BLaER1 treated with 17β-estradiol and CSF1 and Interleukin-3, amounts not matched to agents 10 nM and 100 nM (cell line): ENCODE data around the gene ARFIP1.
"Not testable (repeated sequence)": the region's sequence is repeated elsewhere in the genome, so short reads cannot be mapped to it uniquely, and the experiment has no call there.

Experiments used
- H3K27ac ChIP-seq, 11 experiments: shearing (Covaris generic); formaldehyde crosslinking; 2 replicates each; pipeline ENCODE4 v1.8.1; 2022
- H3K27me3 ChIP-seq, 11 experiments: shearing (Covaris generic); formaldehyde crosslinking; 2 replicates each; pipeline ENCODE4 v1.8.1; 2022
- H3K36me3 ChIP-seq, 11 experiments: shearing (Covaris generic); formaldehyde crosslinking; 2 replicates each; pipeline ENCODE4 v1.8.1; 2022
- H3K4me1 ChIP-seq, 10 experiments: shearing (Covaris generic); formaldehyde crosslinking; 2 replicates each; pipeline ENCODE4 v1.8.1; 2022
- H3K4me2 ChIP-seq, 11 experiments: shearing (Covaris generic); formaldehyde crosslinking; 2 replicates each; pipeline ENCODE4 v1.8.1; 2022
- H3K4me3 ChIP-seq, 10 experiments: shearing (Covaris generic); formaldehyde crosslinking; 2 replicates each; pipeline ENCODE4 v1.8.1; 2022
- H3K9ac ChIP-seq, 11 experiments: shearing (Covaris generic); formaldehyde crosslinking; 2 replicates each; pipeline ENCODE4 v1.8.1; 2022
- H3K9me3 ChIP-seq, 11 experiments: shearing (Covaris generic); formaldehyde crosslinking; replicated peaks in 1 of 11; 2 replicates each; pipeline ENCODE4 v1.8.1; 2022
- H4K20me1 ChIP-seq, 11 experiments: shearing (Covaris generic); formaldehyde crosslinking; 2 replicates each; pipeline ENCODE4 v1.8.1; 2022
- Cebpa-rat ChIP-seq, 11 experiments: shearing (Covaris generic); IDR thresholded peaks; 2 replicates each; pipeline ENCODE4 v1.8.1; 2022

Gene ARFIP1

GRCh38 chr4:152748619-152749018, 31.1 kb upstream of the ARFIP1 start:
- Histone ChIP-seq H3K4me2 (no peak overlapping the region), H3K4me3 (no peak overlapping the region), H3K9me3 (peaks cover 15 to 26% (median 21%) of the 10 kb centered on the region in 11 experiments), H3K27ac (no peak overlapping the region), H3K27me3 (no peaks in the 10 kb centered on the region), H3K9ac (no peak overlapping the region), H3K36me3 (no peaks in the 10 kb centered on the region), H4K20me1 (no peaks in the 10 kb centered on the region), H3K4me1 (no peaks in the 10 kb centered on the region)
- no peak for TF ChIP-seq Cebpa-rat (IDR thresholded peaks at IDR 0.05)

DNA sequence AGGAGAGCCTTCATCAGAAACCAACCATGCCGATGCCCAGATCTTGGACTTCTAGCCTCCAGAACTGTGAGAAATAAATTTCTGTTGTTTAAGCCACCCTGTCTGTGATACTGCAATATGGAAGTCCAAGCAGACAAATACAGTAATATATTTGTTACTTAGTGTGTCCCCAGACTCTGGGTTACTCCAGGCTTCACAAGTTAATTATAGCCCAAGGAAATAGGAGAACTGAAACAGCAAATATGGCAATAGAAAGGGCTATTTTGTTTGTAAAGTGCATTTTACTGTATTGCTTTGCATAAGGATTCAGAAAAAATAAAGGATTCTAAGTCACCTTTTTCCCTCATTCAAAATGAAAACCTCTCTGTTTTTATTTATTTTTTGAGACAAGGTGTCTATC, 16.0 kb upstream of the ARFIP1 start:
- peaks cover 0 to 13% (median 3%) of the 10 kb centered on the region in 10 experiments; a peak in 8 of 20 replicates for H3K4me1 ChIP-seq
- no peak overlapping the region for H3K4me3 ChIP-seq
- no peak for TF ChIP-seq Cebpa-rat (IDR thresholded peaks at IDR 0.05)
- no peaks in the 10 kb centered on the region for H4K20me1 ChIP-seq
- no peak overlapping the region for H3K9ac ChIP-seq
- H3K9me3 ChIP-seq = peaks cover 0 to 18% (median 10%) of the 10 kb centered on the region in 11 experiments; a peak in 14 of 22 replicates
- H3K36me3 ChIP-seq = no peaks in the 10 kb centered on the region
- H3K27ac ChIP-seq = no peak overlapping the region
- H3K27me3 ChIP-seq = no peaks in the 10 kb centered on the region
- H3K4me2 ChIP-seq = peak overlapping the region in 3 of 11 experiments; percentile 47 to 65 (median 60); a peak in 7 of 22 replicates

DNA sequence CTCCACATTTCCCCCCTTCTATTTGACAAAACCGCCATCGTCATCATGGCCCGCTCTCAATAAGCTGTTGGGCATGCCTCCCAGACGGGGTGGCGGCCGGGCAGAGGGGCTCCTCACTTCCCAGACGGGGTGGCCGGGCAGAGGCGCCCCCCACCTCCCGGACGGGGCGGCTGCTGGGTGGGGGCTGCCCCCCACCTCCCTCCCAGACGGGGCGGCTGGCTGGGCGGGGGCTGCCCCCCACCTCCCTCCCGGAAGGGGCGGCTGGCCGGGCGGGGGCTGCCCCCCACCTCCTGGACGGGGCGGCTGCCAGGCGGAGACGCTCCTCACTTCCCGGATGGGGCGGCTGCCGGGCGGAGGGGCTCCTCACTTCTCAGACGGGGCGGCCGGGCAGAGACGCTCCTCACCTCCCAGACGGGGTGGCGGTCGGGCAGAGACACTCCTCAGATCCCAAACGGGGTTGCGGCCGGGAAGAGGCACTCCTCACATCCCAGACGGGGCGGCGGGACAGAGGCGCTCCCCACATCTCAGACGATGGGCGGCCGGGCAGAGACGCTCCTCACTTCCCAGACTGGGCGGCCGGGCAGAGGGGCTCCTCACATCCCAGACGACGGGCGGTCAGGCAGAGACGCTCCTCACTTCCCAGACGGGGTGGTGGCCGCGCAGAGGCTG, 14.6 kb upstream of the ARFIP1 start:
- not testable (repeated sequence) for H3K27me3 ChIP-seq, H3K4me3 ChIP-seq, H3K27ac ChIP-seq, H3K4me2 ChIP-seq, H3K9ac ChIP-seq, H4K20me1 ChIP-seq, H3K36me3 ChIP-seq
- Histone ChIP-seq H3K9me3 (peaks cover 0 to 18% (median 10%) of the 10 kb centered on the region in 11 experiments; a peak in 14 of 22 replicates), H3K4me1 (peaks cover 0 to 13% (median 3%) of the 10 kb centered on the region in 10 experiments; a peak in 8 of 20 replicates)

- no peak for TF ChIP-seq Cebpa-rat (IDR thresholded peaks at IDR 0.05)
- H3K4me1 ChIP-seq = peaks cover 0 to 9% (median 4%) of the 10 kb centered on the region in 10 experiments; a peak in 7 of 20 replicates
- H3K9me3 ChIP-seq = no peaks in the 10 kb centered on the region
- no peaks in the 10 kb centered on the region for H3K36me3 ChIP-seq
- no peaks in the 10 kb centered on the region for H3K27me3 ChIP-seq
- no peaks in the 10 kb centered on the region for H4K20me1 ChIP-seq
- no peak overlapping the region for H3K4me3 ChIP-seq
- no peak overlapping the region for H3K9ac ChIP-seq
- H3K4me2 ChIP-seq = peak overlapping the region in 3 of 11 experiments; percentile 4 to 29 (median 18); a peak in 3 of 22 replicates
- H3K27ac ChIP-seq = no peak overlapping the region
These were observed 7.8 kb upstream of the ARFIP1 start for GRCh38 chr4:152771741-152772533.

GRCh38 chr4:152773339-152773738, 6.4 kb upstream of the ARFIP1 start:
- H3K4me2 ChIP-seq = no peak overlapping the region
- no peak overlapping the region for H3K4me3 ChIP-seq
- H3K9me3 ChIP-seq = no peaks in the 10 kb centered on the region
- H3K36me3 ChIP-seq = no peaks in the 10 kb centered on the region
- no peak overlapping the region for H3K9ac ChIP-seq
- no peak overlapping the region for H3K27ac ChIP-seq
- peaks cover 8 to 17% (median 13%) of the 10 kb centered on the region in 10 experiments for H3K4me1 ChIP-seq
- no peak for TF ChIP-seq Cebpa-rat (IDR thresholded peaks at IDR 0.05)
- no peaks in the 10 kb centered on the region for H4K20me1 ChIP-seq
- H3K27me3 ChIP-seq = no peaks in the 10 kb centered on the region

DNA sequence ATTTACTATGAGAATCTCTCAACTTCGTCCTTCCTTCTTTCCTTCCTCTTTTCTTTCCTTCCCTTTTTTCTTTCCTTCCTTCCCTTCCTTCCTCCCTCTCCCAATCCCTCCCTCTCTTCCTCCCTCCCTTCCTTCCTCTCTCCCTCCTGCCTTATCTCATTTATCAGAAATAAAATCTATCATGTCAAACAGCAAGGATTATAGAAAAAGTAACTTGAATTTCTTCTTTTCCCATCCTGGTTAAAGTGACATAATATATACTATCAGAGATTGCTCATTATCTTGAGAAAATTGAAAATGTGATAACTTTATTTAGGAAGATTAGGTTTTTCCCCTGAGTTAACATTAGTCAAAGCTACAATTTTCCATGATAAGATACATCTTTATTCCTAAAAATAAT, 5.8 kb upstream of the ARFIP1 start:
- TF ChIP-seq Cebpa-rat (IDR thresholded peaks at IDR 0.05) = no peak
- H3K4me2 ChIP-seq = no peak overlapping the region
- H3K9ac ChIP-seq = no peak overlapping the region
- H3K9me3 ChIP-seq = no peaks in the 10 kb centered on the region
- H3K36me3 ChIP-seq = no peaks in the 10 kb centered on the region
- peaks cover 14 to 23% (median 19%) of the 10 kb centered on the region in 10 experiments for H3K4me1 ChIP-seq
- H4K20me1 ChIP-seq = no peaks in the 10 kb centered on the region
- no peak overlapping the region for H3K4me3 ChIP-seq
- no peaks in the 10 kb centered on the region for H3K27me3 ChIP-seq
- no peak overlapping the region for H3K27ac ChIP-seq

DNA sequence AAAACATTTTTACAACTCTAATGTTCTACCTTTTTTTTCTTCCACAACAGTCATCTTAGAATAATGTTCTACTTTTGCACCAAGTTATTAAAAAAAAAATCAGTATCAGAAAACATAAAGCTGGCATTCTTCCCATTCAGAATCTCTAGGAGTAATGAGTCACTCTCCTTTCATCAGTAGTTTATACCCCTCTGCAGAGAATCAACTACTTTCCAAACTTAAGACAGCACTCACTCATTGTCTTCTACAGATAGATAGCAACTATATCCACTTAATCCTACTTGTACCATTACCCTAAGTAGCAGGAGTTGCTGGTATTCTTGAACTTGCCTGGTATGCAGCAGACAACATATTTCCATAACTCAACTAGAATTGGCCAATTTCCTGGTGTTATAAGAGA, 3.4 kb upstream of the ARFIP1 start:
- Histone ChIP-seq H3K4me2 (no peak overlapping the region), H3K36me3 (no peaks in the 10 kb centered on the region), H3K9me3 (no peaks in the 10 kb centered on the region), H3K4me1 (peaks cover 25 to 34% (median 30%) of the 10 kb centered on the region in 10 experiments), H3K9ac (no peak overlapping the region), H3K27me3 (no peaks in the 10 kb centered on the region), H3K4me3 (no peak overlapping the region), H3K27ac (no peak overlapping the region), H4K20me1 (peaks cover 0 to 12% (median 9%) of the 10 kb centered on the region in 11 experiments; a peak in 13 of 22 replicates)
- TF ChIP-seq Cebpa-rat (IDR thresholded peaks at IDR 0.05) = no peak

- H3K9ac ChIP-seq = no peak overlapping the region
- peaks cover 35 to 42% (median 38%) of the 10 kb centered on the region in 10 experiments for H3K4me1 ChIP-seq
- H3K27ac ChIP-seq = no peak overlapping the region
- no peaks in the 10 kb centered on the region for H3K36me3 ChIP-seq
- H3K9me3 ChIP-seq = no peaks in the 10 kb centered on the region
- H3K4me3 ChIP-seq = no peak overlapping the region
- H3K27me3 ChIP-seq = no peaks in the 10 kb centered on the region
- H3K4me2 ChIP-seq = peak overlapping the region; percentile 84 to 98 (median 91); a peak in 19 of 22 replicates
- TF ChIP-seq Cebpa-rat (IDR thresholded peaks at IDR 0.05) = no peak
- H4K20me1 ChIP-seq = peaks cover 9 to 23% (median 20%) of the 10 kb centered on the region in 11 experiments; a peak in 14 of 22 replicates
These were observed 2.3 kb upstream of the ARFIP1 start for GRCh38 chr4:152777488-152777887.
